Measurements from ENCODE around the gene ABT1. TPM values are rescaled to one million over a fixed set of nuclear protein-coding genes. Genes with fewer than 3 reads are reported as not detected.

ABT1 gene
- total RNA-seq, 1 experiment from 2014 or later: 26.7 TPM

DNA sequence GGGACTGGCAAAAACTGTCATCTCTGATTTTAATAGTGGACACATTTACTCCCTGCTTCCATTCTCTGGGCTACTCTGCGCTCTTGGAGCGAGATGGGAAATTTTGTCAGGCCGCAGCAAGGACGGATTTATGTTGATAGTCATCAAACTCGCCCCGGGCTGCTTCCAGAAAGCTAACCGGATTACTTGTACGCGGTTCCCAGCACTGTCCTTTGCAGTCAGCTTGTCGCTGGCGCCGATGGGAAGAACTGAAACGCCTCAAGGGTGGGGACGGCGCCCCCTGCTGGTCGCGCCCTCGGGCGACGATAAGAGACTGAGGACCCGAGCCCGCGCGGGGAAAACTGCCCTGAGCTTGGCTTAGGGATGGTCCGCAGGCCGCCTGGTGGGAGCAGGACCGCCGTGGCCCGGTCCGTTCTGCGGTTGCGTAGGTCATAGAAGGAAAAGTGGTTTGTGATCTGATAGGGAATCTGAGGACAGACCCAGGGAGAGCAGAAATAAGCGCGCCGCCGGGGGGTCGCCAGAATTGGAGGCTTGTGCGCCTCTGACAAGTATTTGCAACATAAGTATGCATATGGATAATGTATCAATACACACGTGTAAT is 984 bp upstream of the ABT1 start:
- Histone ChIP-seq H3K27me3 (ENCODE audit: insufficient read depth, low read length) (no peaks in the 10 kb centered on the region), H3K9me2 (ENCODE audit: insufficient read depth) (no peaks in the 10 kb centered on the region), H3K36me3 (ENCODE audit: control insufficient read depth in 1 of 2, insufficient read depth in 2 of 2, low read length in 2 of 2) (peaks cover 2 to 16% of the 10 kb centered on the region in 2 experiments; a peak in 1 of 4 replicates), H3K4me3 (replicated peaks in 1 of 2; ENCODE audit: low read depth in 1 of 2, low read length in 2 of 2) (peak overlapping the region; percentile 94 to 98), H4K20me1 (ENCODE audit: insufficient read depth) (no peaks in the 10 kb centered on the region), H3K4me2 (ENCODE audit: low read length) (peak overlapping the region; percentile 92), H3K27ac (ENCODE audit: low read depth, low read length) (peak overlapping the region; percentile 80), H3K9ac (ENCODE audit: low read length) (peak overlapping the region; percentile 87), H3K79me2 (ENCODE audit: insufficient read depth, low read length) (peaks cover 22% of the 10 kb centered on the region), H3K4me1 (ENCODE audit: control insufficient read depth in 1 of 2, insufficient read depth in 2 of 2, low read length in 2 of 2) (peaks cover 19 to 43% of the 10 kb centered on the region in 2 experiments), H3K9me3 (ENCODE audit: control insufficient read depth in 1 of 2, insufficient read depth in 1 of 2, low read depth in 1 of 2, low read length in 2 of 2) (no peaks in the 10 kb centered on the region), H2AFZ (ENCODE audit: low read depth, low read length, poor library complexity, severe bottlenecking) (peak overlapping the region; percentile 28)
- RAD21 ChIA-PET (ENCODE audit: low non-redundant PET in 1 of 2, low total read pairs in 2 of 2, uncharacterized antibody in 2 of 2, unreplicated experiment in 2 of 2): interaction anchor here (0.6 to 2.5 kb wide), 9 partner anchors 19 to 265 kb away, joined by 3 to 17 read pairs (median 4); partner anchors contain the start of gene HMGN4 (in 1 of the 2)
- ATAC-seq (peak; percentile 67), DNase-seq (ENCODE audit: low read depth, low spot score) (peak; percentile 82)
- no TSS peak for BruUV-seq (replicated peaks)
- POLR2A ChIA-PET: interaction anchor here (0.6 to 2.1 kb wide), 17 partner anchors 19 to 554 kb away, joined by 3 to 14 read pairs (median 4); a partner anchor contains a TSS
- intact Hi-C loops (cut with micrococcal nuclease): loop anchor here (1.0 to 5.0 kb wide), 5 partner anchors 23 to 701 kb away; a partner anchor contains a TSS
- CTCF ChIA-PET: interaction anchor here (0.6 to 4.2 kb wide), 23 partner anchors 10 to 554 kb away, joined by 3 to 60 read pairs (median 7); no protein-coding TSS in a partner anchor
- TF ChIP-seq POLR2A (IDR thresholded peaks at IDR 0.05; ENCODE audit: borderline replicate concordance, extremely low read depth, insufficient read depth, insufficient read length): no peak
- TF ChIP-seq ZFX (IDR thresholded peaks at IDR 0.05): no peak
- 0 out of 2 replicates have a peak, but pooled peaks have one; percentile 17 for TF ChIP-seq SP1 (IDR thresholded peaks at IDR 0.05; ENCODE audit: low read depth)
- TF ChIP-seq, protein P1, sequence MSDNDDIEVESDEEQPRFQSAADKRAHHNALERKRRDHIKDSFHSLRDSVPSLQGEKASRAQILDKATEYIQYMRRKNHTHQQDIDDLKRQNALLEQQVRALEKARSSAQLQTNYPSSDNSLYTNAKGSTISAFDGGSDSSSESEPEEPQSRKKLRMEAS (IDR thresholded peaks at IDR 0.05): peak; percentile 69
- no peak for TF ChIP-seq EGR1 (IDR thresholded peaks at IDR 0.05; ENCODE audit: low read depth)
- peak; percentile 53 for TF ChIP-seq YY1 (IDR thresholded peaks at IDR 0.05; ENCODE audit: extremely low read depth, insufficient replicate concordance, low read depth, low read length)
- TF ChIP-seq TCF7L2 (IDR thresholded peaks at IDR 0.05; ENCODE audit: borderline replicate concordance, extremely low read depth, insufficient read depth, insufficient read length): peak; percentile 29
- TF ChIP-seq, protein P2, sequence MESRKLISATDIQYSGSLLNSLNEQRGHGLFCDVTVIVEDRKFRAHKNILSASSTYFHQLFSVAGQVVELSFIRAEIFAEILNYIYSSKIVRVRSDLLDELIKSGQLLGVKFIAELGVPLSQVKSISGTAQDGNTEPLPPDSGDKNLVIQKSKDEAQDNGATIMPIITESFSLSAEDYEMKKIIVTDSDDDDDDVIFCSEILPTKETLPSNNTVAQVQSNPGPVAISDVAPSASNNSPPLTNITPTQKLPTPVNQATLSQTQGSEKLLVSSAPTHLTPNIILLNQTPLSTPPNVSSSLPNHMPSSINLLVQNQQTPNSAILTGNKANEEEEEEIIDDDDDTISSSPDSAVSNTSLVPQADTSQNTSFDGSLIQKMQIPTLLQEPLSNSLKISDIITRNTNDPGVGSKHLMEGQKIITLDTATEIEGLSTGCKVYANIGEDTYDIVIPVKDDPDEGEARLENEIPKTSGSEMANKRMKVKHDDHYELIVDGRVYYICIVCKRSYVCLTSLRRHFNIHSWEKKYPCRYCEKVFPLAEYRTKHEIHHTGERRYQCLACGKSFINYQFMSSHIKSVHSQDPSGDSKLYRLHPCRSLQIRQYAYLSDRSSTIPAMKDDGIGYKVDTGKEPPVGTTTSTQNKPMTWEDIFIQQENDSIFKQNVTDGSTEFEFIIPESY (IDR thresholded peaks at IDR 0.05; ENCODE audit: extremely low read depth, insufficient replicate concordance, low read length): no peak
- TF ChIP-seq JUND (IDR thresholded peaks at IDR 0.05): no peak
- peak; percentile 90 for TF ChIP-seq RAD21 (IDR thresholded peaks at IDR 0.05; ENCODE audit: low read depth)
- TF ChIP-seq FOSL1 (IDR thresholded peaks at IDR 0.05; ENCODE audit: low read depth): no peak
- TF ChIP-seq SRF (IDR thresholded peaks at IDR 0.05; ENCODE audit: low read depth): no peak
- TF ChIP-seq, protein P3, sequence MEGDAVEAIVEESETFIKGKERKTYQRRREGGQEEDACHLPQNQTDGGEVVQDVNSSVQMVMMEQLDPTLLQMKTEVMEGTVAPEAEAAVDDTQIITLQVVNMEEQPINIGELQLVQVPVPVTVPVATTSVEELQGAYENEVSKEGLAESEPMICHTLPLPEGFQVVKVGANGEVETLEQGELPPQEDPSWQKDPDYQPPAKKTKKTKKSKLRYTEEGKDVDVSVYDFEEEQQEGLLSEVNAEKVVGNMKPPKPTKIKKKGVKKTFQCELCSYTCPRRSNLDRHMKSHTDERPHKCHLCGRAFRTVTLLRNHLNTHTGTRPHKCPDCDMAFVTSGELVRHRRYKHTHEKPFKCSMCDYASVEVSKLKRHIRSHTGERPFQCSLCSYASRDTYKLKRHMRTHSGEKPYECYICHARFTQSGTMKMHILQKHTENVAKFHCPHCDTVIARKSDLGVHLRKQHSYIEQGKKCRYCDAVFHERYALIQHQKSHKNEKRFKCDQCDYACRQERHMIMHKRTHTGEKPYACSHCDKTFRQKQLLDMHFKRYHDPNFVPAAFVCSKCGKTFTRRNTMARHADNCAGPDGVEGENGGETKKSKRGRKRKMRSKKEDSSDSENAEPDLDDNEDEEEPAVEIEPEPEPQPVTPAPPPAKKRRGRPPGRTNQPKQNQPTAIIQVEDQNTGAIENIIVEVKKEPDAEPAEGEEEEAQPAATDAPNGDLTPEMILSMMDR (IDR thresholded peaks at IDR 0.05 in 2 of 3, conservative IDR thresholded peaks at IDR 0.05 in 1 of 3; ENCODE audit: borderline replicate concordance in 1 of 3, insufficient read depth in 1 of 3, low read depth in 2 of 3, low read length in 2 of 3): peak; percentile 90 to 93 (median 93)
- TF ChIP-seq EZH2phosphoT487 (IDR thresholded peaks at IDR 0.05; ENCODE audit: borderline replicate concordance): no peak
- TF ChIP-seq POLR2AphosphoS5 (IDR thresholded peaks at IDR 0.05; ENCODE audit: low read depth, low read length): peak; percentile 24; the same call in 1 of the 2 replicates
- no peak for TF ChIP-seq ELF1 (IDR thresholded peaks at IDR 0.05; ENCODE audit: borderline replicate concordance, low read depth)
- TF ChIP-seq SIN3A (IDR thresholded peaks at IDR 0.05; ENCODE audit: low read depth): no peak
- peak; percentile 24; the same call in 1 of the 2 replicates for TF ChIP-seq CBX3 (IDR thresholded peaks at IDR 0.05; ENCODE audit: low read depth)
- TF ChIP-seq, protein P4, sequence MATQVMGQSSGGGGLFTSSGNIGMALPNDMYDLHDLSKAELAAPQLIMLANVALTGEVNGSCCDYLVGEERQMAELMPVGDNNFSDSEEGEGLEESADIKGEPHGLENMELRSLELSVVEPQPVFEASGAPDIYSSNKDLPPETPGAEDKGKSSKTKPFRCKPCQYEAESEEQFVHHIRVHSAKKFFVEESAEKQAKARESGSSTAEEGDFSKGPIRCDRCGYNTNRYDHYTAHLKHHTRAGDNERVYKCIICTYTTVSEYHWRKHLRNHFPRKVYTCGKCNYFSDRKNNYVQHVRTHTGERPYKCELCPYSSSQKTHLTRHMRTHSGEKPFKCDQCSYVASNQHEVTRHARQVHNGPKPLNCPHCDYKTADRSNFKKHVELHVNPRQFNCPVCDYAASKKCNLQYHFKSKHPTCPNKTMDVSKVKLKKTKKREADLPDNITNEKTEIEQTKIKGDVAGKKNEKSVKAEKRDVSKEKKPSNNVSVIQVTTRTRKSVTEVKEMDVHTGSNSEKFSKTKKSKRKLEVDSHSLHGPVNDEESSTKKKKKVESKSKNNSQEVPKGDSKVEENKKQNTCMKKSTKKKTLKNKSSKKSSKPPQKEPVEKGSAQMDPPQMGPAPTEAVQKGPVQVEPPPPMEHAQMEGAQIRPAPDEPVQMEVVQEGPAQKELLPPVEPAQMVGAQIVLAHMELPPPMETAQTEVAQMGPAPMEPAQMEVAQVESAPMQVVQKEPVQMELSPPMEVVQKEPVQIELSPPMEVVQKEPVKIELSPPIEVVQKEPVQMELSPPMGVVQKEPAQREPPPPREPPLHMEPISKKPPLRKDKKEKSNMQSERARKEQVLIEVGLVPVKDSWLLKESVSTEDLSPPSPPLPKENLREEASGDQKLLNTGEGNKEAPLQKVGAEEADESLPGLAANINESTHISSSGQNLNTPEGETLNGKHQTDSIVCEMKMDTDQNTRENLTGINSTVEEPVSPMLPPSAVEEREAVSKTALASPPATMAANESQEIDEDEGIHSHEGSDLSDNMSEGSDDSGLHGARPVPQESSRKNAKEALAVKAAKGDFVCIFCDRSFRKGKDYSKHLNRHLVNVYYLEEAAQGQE (IDR thresholded peaks at IDR 0.05; ENCODE audit: low read depth): no peak
- TF ChIP-seq CEBPB (IDR thresholded peaks at IDR 0.05; ENCODE audit: low read depth): no peak

Data from HCT116 (cell line).